SJSA1 (cell line): ENCODE measurements around the gene GALT. TPM values are rescaled to one million over a fixed set of nuclear protein-coding genes. Genes with fewer than 3 reads are reported as not detected.

Experiments
- DNase-seq, 2 experiments: peaks; one replicate each; pipeline ENCODE4 v3.0.0-alpha.2; 2015 to 2020; ENCODE audit warnings: low spot score in 2 of 2, low read depth in 1 of 2
- H3K27ac ChIP-seq: fragments of 250-450 bp; sonication (Bioruptor Pico); 2 replicates; pipeline ENCODE4 v1.5.1; 2020; ENCODE audit warnings: mild to moderate bottlenecking, moderate library complexity
- H3K27me3 ChIP-seq: fragments of 250-450 bp; sonication (Bioruptor Pico); replicated peaks from 2 replicates; pipeline ENCODE4 v1.5.1; 2020; ENCODE audit warnings: mild to moderate bottlenecking, moderate library complexity
- H3K36me3 ChIP-seq: fragments of 250-450 bp; sonication (Bioruptor Pico); 2 replicates; pipeline ENCODE4 v1.5.1; 2020; ENCODE audit warnings: mild to moderate bottlenecking
- H3K4me1 ChIP-seq: fragments of 250-450 bp; sonication (Bioruptor Pico); replicated peaks from 2 replicates; pipeline ENCODE4 v1.6.1; 2021; ENCODE audit warnings: mild to moderate bottlenecking
- H3K4me3 ChIP-seq: fragments of 250-450 bp; sonication (Bioruptor Pico); 2 replicates; pipeline ENCODE4 v1.5.1; 2020; ENCODE audit warnings: mild to moderate bottlenecking
- H3K9me3 ChIP-seq: fragments of 250-450 bp; sonication (Bioruptor Pico); replicated peaks from 2 replicates; pipeline ENCODE4 v1.5.1; 2020; ENCODE audit warnings: mild to moderate bottlenecking
- total RNA-seq: library from RNA; depleted of rRNA; stranded (reverse); fragments of >200 nt; shearing (Covaris generic); gene quantifications from 2 replicates; pipeline ENCODE4 v1.2.3, GENCODE V29; 2014

Gene GALT
- total RNA-seq, 1 experiment from 2014 or later: 9.0 TPM

- Histone ChIP-seq H3K9me3 (no peaks in the 10 kb centered on the region), H3K4me3 (peak within 1 kb of the TSS; percentile 37), H3K36me3 (peaks cover 8% of the 10 kb centered on the region; the same call in 1 of the 2 replicates), H3K27ac (no peak within 1 kb of the TSS), H3K4me1 (peaks cover 23% of the 10 kb centered on the region), H3K27me3 (no peaks in the 10 kb centered on the region)
- peak; percentile 74 to 83 for DNase-seq
Measured at GRCh38 chr9:34651876-34652601, 5.6 kb downstream of the GALT start, which contains the start of gene IL11RA. Gene IL11RA, plus strand, starts transcription at chr9:34652185. Its CDS starts 3,033 bp downstream, at chr9:34655218.

DNA sequence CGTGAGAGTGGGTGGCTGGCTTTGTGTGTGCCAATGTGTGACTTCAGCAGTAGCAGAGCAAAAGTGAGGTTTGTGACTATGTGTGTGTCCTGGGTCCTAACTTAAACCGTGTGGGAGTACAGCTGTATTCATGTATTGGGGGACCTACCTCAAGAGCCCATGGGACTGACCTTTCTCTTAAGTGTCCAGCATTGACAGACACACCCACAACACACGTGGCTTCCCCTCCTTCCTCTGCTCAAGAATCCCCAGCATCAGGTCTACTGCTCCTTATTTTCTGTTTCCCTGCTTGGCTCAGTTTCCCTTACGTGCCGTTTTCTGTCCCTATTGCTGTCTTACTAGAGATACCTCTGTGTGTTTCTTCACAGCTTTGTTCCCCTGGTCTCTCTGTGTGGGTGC, 6.1 kb downstream of the GALT start:
- H3K36me3 ChIP-seq: peaks cover 8% of the 10 kb centered on the region; the same call in 1 of the 2 replicates
- no peaks in the 10 kb centered on the region for H3K27me3 ChIP-seq
- H3K27ac ChIP-seq: no peak overlapping the region
- no peak for DNase-seq
- peak overlapping the region; percentile 37 for H3K4me3 ChIP-seq
- peaks cover 18% of the 10 kb centered on the region for H3K4me1 ChIP-seq
- no peaks in the 10 kb centered on the region for H3K9me3 ChIP-seq

DNA sequence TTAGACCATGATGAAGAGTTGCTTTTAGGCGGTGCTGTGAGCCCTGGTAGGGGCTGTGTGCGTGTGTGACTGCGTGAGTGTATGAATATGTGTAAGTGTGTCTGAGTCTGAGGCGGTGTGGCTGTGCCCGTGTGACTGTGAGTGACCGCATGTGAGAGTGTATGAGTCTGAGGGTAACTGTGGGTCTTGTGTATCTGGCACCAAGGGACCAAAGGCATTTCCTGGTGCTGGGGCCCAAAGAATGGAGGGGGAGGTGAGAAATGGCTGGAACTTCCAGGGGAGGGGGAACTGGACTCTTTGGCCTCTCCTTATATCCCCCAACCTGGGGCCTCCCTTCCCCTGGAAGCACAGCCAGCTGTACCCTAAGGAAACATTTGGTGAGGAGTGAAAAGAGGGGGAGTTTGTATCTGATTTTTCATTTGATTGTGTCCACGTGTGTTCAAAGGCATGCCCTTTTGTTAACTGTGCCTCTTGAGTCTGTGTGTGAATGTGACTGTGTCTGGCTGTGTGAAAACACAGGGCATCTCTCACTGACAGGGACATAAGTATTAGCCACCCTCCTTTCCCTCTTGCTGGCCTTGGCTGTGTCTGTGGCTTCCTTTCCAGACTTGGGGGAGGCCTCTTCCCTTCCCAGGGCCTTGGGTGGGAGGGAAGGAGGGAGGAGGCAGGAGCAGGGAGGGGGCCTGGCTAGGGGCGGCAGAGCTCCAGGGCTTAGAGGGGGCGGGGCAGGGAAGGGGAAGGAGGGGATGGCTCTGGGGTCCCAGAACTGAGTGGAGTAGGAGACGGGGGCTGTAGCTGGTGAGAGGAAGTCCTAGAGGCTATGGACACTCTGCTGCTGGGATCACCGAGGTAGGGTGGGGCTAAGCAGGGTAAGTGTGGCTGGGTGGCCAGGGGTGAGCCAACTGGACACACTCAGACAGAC, 6.9 kb downstream of the GALT start:
- Histone ChIP-seq H3K4me1 (peaks cover 16% of the 10 kb centered on the region), H3K27ac (no peak overlapping the region), H3K36me3 (peaks cover 7% of the 10 kb centered on the region; the same call in 1 of the 2 replicates), H3K9me3 (no peaks in the 10 kb centered on the region), H3K4me3 (no peak overlapping the region), H3K27me3 (no peaks in the 10 kb centered on the region)
- no peak for DNase-seq

DNA sequence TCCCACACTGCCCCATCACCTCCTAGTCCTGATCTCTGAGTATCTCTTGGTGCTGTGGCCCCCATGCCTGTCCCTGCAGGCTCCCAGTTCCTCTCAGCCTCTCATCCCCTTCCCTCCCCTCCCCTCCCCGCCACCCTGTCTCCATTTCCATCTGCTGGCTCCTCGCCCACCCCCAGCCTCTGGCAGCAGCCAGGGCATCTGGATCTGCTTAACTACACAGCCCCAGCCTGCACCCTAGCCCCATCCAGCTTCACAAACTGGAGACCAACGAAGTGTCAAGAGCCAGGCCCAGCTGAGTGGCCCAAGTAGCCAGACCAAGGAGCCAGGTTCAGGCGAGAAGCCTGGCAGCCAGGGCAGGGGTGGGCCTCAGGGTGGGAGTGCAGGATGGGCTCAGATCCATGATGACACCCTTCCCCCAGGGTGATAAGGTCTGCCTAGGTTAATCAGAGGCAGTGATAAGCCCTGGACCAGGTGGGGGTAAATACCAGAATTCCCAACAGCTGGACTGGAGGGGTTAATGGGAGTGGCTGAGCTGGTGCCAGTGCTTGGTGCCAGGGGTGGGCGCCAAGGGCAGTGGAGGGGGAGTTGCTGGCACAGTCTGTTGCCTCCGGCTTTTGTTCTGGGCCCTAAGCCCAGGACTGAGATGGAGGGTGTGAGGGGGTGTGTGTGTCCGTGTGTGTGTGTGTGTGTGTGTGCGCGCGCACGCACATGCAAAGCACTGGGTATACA, 8.0 kb downstream of the GALT start:
- Histone ChIP-seq H3K4me3 (no peak overlapping the region), H3K36me3 (no peaks in the 10 kb centered on the region), H3K27ac (no peak overlapping the region), H3K9me3 (no peaks in the 10 kb centered on the region), H3K27me3 (no peaks in the 10 kb centered on the region), H3K4me1 (peaks cover 16% of the 10 kb centered on the region)
- DNase-seq: no peak

DNA sequence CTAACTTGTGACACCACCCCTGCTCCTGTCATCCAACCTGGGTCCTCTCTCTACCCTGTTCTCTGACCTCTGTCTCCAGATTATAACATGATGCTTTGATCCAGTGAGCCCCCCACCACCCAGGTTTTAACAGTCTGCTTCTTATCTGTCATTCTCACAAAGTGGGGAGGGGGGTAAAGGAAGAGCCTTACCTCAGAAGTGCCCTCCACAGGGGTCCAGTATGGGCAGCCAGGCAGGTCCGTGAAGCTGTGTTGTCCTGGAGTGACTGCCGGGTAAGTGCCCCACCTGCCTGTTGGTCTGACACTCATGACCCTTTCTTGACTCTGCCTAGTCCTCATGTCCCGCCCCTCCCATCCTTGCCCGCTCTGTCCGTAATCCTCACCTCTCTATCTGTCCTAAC, 8.9 kb downstream of the GALT start:
- Histone ChIP-seq H3K9me3 (no peaks in the 10 kb centered on the region), H3K4me1 (peaks cover 16% of the 10 kb centered on the region), H3K4me3 (no peak overlapping the region), H3K36me3 (no peaks in the 10 kb centered on the region), H3K27ac (no peak overlapping the region), H3K27me3 (no peaks in the 10 kb centered on the region)
- DNase-seq: no peak

GRCh38 chr9:34656992-34657391, 10.5 kb downstream of the GALT start:
- no peak for DNase-seq
- Histone ChIP-seq H3K4me3 (no peak overlapping the region), H3K27me3 (no peaks in the 10 kb centered on the region), H3K27ac (no peak overlapping the region), H3K4me1 (peaks cover 13% of the 10 kb centered on the region), H3K9me3 (no peaks in the 10 kb centered on the region), H3K36me3 (no peaks in the 10 kb centered on the region)

DNA sequence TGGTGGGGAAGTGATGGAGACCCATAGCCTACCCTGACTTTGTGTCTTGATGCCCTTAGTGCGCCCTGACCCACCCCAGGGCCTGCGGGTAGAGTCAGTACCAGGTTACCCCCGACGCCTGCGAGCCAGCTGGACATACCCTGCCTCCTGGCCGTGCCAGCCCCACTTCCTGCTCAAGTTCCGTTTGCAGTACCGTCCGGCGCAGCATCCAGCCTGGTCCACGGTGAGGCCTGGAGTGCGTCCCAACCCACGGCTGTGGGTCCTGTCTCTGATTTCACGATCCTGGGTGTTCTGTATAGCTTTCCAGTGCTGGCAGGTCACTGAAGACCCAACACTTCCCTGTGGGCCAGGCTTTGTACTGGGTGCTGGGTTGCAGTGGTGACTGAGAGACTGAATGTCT, 12.0 kb downstream of the GALT start:
- no peak for DNase-seq
- Histone ChIP-seq H3K9me3 (no peaks in the 10 kb centered on the region), H3K36me3 (no peaks in the 10 kb centered on the region), H3K27me3 (no peaks in the 10 kb centered on the region), H3K4me3 (no peak overlapping the region), H3K4me1 (peaks cover under 1% of the 10 kb centered on the region; the same call in 1 of the 2 replicates), H3K27ac (no peak overlapping the region)

- no peaks in the 10 kb centered on the region for H3K27me3 ChIP-seq
- no peaks in the 10 kb centered on the region for H3K36me3 ChIP-seq
- DNase-seq: no peak
- no peak overlapping the region for H3K27ac ChIP-seq
- H3K9me3 ChIP-seq: no peaks in the 10 kb centered on the region
- H3K4me1 ChIP-seq: no peaks in the 10 kb centered on the region; the same call in 1 of the 2 replicates
- H3K4me3 ChIP-seq: no peak overlapping the region
Measured at GRCh38 chr9:34659592-34660253, 13.2 kb downstream of the GALT start.

- no peak within 1 kb of the TSS for H3K4me3 ChIP-seq
- H3K27me3 ChIP-seq: no peaks in the 10 kb centered on the region
- no peaks in the 10 kb centered on the region for H3K9me3 ChIP-seq
- no peak for DNase-seq
- no peak within 1 kb of the TSS for H3K27ac ChIP-seq
- peaks cover 4% of the 10 kb centered on the region; the same call in 1 of the 2 replicates for H3K4me1 ChIP-seq
- no peaks in the 10 kb centered on the region for H3K36me3 ChIP-seq
Measured at GRCh38 chr9:34662526-34663302, 16.2 kb downstream of the GALT start, which contains the start of gene CCL27. Gene CCL27, minus strand, starts transcription at chr9:34662657. Its CDS starts 24 bp downstream, at chr9:34662633.

- no peaks in the 10 kb centered on the region for H3K36me3 ChIP-seq
- H3K27ac ChIP-seq: no peak overlapping the region
- H3K27me3 ChIP-seq: no peaks in the 10 kb centered on the region
- H3K4me1 ChIP-seq: peaks cover 4% of the 10 kb centered on the region; the same call in 1 of the 2 replicates
- no peak for DNase-seq
- H3K9me3 ChIP-seq: no peaks in the 10 kb centered on the region
- H3K4me3 ChIP-seq: no peak overlapping the region
Measured at GRCh38 chr9:34663303-34663605, 16.8 kb downstream of the GALT start.

- DNase-seq: peak; percentile 29 to 50
- no peaks in the 10 kb centered on the region for H3K36me3 ChIP-seq
- H3K27me3 ChIP-seq: no peaks in the 10 kb centered on the region
- H3K4me1 ChIP-seq: peaks cover 4% of the 10 kb centered on the region; the same call in 1 of the 2 replicates
- peak overlapping the region; percentile 21; the same call in 1 of the 2 replicates for H3K4me3 ChIP-seq
- H3K9me3 ChIP-seq: no peaks in the 10 kb centered on the region
- no peak overlapping the region for H3K27ac ChIP-seq
Measured at GRCh38 chr9:34664281-34665066, 18.0 kb downstream of the GALT start.

DNA sequence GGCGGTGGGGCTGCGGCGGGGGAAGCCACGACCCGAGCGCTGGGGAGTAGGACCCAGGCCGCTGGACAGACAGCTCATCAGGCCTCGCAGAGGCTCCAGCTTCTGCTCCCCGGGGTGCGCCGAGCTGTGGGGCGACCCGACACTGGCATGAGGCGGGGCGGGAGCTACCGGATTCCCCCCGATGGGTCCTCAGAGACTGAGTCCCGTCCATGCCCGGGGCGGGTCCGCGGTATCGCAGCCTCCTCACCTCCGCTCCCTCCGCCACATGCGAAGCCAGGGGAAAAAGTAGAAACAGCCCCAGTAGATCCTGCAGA, 18.5 kb downstream of the GALT start:
- peak in 1 of 2 experiments; percentile 7 for DNase-seq
- H3K36me3 ChIP-seq: no peaks in the 10 kb centered on the region
- H3K9me3 ChIP-seq: no peaks in the 10 kb centered on the region
- H3K4me1 ChIP-seq: peaks cover 4% of the 10 kb centered on the region; the same call in 1 of the 2 replicates
- H3K4me3 ChIP-seq: peak overlapping the region; percentile 21; the same call in 1 of the 2 replicates
- H3K27ac ChIP-seq: no peak overlapping the region
- no peaks in the 10 kb centered on the region for H3K27me3 ChIP-seq
